Retina (tissue), 1 donor: ENCODE measurements around the gene SLC12A2.

Source experiments
- DNase-seq: peaks from one replicate; pipeline ENCODE4 v3.0.0-alpha.2; 2016

The SLC12A2 gene

DNA sequence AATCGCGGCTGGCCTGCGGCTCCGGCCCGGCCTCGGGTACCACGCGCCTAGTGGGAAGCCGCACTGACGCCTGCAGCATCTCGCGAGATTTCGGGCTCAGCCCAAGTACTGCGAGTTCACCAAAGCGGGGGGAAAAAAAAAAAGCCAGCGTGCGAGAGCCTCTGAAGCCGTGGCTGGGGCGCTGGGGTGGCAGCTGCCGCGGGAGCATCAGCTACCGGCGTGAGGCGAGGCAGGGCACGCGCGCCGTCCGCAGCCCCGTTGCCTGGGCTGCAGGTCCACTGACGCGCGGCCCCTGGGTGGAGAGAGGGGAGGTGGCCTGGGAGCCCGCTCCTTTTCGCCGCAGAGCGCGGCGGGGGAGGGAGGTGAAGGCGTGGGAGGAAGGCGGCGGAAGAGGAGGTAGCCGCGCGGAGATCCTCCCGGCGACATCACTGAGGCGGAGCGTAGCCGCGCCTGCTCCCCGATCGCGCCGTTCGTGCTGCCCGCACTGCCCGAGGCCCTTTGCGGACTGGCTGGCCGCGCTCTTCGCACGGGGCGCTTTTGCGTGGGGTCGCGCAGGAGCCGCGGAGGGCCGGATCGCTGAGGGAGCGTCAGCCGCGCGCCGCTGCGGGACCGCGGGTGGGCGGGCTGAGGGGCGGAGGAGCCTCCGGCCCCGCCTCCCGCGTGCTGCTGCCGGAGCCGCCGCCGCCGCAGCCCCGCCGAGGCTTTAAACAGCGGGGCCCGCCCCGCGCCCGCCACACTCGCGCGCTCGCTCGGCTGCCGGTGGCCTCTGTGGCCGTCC is at the start of gene SLC12A2:
Gene SLC12A2, plus strand, starts transcription at position 734 of the 778 bp plus-strand sequence. CDS start 189 bp downstream, outside the sequence.
- DNase-seq = peak; percentile 99

- DNase-seq = peak; percentile 25
Observed at GRCh38 chr5:128035689-128036088, 47.9 kb upstream of the SLC12A2 start.

DNA sequence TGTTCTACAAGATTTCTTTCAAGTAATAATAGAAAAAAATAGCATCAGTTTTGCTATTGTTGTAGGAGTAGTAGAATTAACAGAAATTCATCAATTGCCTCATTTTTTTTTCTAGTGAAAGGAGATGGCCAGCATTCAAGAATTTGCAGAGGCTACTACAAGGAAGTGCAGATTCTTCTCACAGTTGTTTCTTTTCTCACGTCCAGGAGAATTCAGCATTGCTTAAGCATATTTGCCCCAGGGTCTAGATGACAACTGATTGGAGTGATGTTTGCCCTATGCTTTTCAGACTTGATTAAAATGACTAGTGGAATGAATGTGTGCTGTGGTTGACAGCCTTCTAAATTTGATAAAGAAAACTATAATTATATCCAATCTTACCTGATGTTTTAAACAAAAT is 46.6 kb upstream of the SLC12A2 start:
- DNase-seq = no peak

DNA sequence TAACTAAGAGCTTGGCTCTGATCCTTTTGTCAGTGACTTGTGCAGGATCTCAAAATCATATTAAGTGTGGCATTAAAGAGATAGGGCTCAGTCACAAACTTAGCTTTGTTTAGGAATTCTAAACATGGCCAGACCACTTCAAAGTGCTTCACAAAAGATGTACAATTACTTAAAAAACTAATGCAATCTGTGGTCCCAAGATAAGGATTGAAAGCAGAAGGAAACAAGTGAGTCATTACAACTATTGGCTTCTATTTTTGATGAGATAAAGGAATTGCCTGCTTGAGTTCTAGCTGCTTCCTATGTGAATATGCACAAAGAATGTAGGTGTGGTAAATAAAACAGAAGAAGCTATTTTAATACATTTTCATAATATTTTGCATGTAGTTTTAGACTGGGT is 44.9 kb upstream of the SLC12A2 start:
- no peak for DNase-seq

DNA sequence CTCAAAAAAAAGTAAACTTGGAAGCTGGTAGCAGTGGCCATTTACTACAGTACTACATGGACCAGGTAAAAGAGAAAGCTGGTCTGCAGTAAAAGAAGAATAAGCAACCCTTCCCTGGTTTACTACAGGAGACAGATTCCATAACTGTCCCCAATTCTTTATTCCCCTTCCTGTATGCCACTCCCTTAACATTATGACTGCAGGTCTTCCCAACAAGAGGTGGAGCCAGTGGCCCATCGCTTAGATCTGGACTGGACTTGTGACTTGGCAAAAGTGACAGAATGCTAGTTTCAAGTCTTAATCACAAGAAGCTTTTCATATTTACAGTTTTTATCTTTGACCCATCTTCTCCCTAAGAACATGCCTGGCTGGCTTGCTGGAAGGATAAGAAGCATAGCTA is 42.6 kb upstream of the SLC12A2 start:
- no peak for DNase-seq

DNA sequence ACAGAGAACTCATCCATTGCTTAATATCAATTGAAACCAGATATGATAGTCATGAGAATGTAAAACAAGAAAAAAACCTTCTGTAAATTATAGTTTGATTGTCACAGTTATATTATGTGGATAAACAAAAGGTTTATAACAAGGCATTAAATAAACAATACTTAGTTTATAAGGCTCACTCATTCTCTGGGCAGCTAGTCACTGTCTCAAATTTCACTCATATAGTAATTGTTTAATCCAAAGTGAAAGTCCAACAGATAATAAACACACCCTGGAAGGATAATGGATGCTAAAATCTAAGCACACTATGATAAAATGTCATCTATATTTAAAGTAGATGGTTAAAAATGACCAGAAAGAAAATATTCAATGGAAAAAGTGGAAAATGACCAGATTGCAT is 30.8 kb upstream of the SLC12A2 start:
- DNase-seq = no peak

DNA sequence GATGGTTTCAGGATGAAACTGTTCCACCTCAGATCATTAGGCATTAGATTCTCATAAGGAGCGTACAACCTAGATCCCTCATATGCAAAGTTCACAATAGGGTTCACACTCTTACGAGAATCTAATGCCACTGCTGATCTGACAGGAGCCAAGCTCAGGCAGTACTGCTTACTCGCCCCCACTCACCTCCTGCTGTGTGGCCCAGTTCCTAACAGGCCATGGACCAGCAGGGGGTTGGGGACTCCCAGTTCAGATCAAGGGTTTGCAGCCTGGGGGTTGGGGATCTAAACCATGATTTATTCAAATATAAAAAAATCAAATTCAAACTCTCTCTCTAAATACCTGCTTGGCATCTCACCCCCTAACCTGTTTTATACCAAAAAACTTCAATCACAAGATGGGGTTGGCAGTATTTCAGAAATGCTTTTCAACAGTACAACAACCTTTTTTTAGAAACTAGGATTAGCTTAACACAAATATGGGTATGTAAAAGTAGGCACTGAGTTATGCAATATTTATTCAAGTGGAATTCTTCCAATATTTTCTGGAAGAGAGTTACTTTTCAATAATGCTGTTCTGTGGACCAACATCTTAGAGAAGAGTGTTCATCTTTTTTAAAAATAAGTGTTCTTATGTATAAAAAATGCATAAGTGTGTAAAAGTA is 30.1 kb upstream of the SLC12A2 start:
- no peak for DNase-seq

- DNase-seq = no peak
Observed at GRCh38 chr5:128060644-128061385, 22.8 kb upstream of the SLC12A2 start.

- no peak for DNase-seq
Observed at GRCh38 chr5:128062172-128062746, 21.3 kb upstream of the SLC12A2 start.

GRCh38 chr5:128074171-128074570 is 9.4 kb upstream of the SLC12A2 start:
- DNase-seq = no peak

GRCh38 chr5:128074953-128075352 is 8.6 kb upstream of the SLC12A2 start:
- no peak for DNase-seq

GRCh38 chr5:128077526-128077925 is 6.0 kb upstream of the SLC12A2 start:
- DNase-seq = no peak

- DNase-seq = peak; percentile 17
Observed at GRCh38 chr5:128081111-128081851, 2.3 kb upstream of the SLC12A2 start.

DNA sequence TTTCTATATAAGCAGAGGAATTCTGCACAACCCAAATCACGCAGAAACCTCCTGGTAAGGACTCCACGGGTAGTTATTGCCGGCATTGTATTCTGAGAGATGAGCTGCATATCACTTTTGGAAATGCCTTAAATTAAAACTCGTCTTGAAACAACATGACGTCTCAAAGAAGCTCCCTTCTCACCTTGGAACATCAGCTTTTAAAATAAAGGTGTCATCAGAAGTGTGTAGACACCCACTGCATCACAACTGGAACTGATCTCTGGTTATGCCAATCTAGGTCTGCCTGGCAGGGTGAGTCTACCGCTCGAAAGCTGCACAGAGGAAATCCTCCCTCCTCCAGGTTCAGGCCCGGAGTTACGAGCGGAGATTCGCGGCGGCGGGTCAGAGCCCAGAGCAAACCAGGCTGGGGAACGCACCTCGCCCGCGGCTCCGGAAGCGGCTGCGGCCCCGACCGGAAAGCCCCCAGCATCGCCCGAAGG is 974 bp upstream of the SLC12A2 start:
- no peak for DNase-seq

DNA sequence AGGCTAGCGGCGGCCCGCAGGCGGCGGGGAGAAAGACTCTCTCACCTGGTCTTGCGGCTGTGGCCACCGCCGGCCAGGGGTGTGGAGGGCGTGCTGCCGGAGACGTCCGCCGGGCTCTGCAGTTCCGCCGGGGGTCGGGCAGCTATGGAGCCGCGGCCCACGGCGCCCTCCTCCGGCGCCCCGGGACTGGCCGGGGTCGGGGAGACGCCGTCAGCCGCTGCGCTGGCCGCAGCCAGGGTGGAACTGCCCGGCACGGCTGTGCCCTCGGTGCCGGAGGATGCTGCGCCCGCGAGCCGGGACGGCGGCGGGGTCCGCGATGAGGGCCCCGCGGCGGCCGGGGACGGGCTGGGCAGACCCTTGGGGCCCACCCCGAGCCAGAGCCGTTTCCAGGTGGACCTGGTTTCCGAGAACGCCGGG is 253 bp downstream of the SLC12A2 start:
- DNase-seq = no peak

- DNase-seq = peak; percentile 78
Observed at GRCh38 chr5:128084228-128085167, 932 bp downstream of the SLC12A2 start.

GRCh38 chr5:128085413-128085812 is 1.8 kb downstream of the SLC12A2 start:
- no peak for DNase-seq

- DNase-seq = no peak
Observed at GRCh38 chr5:128091579-128091978, 8.0 kb downstream of the SLC12A2 start.

GRCh38 chr5:128092144-128092543 is 8.6 kb downstream of the SLC12A2 start:
- no peak for DNase-seq

GRCh38 chr5:128093368-128093767 is 9.8 kb downstream of the SLC12A2 start:
- DNase-seq = no peak

DNA sequence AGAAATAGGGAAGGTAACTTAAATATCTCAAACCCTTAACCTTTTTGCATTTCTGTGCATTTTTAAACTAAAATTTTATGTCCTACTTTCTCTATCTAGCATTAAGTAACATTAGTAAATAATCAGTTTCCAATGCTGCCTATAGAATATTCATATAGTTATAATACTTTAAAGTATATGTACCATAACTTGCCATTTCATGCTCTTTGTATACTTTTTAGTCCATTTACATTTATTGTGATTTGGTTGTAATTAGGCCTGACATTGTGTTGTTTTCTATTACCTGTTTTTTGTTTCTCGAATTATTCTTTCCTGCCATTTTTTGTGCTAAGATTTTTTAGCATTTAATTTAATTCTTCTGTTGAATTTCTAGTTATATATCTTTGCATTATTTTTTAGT is 13.7 kb downstream of the SLC12A2 start:
- DNase-seq = no peak
